C4-2B (cell line): ENCODE results near the gene ABCD3.

Experiments
- ZFX ChIP-seq: fragments of 450-650 bp; IDR thresholded peaks from 2 replicates; pipeline ENCODE4 v1.6.1; 2017
- TF ChIP-seq, protein P1 (sequence below): fragments of 450-650 bp; conservative IDR thresholded peaks from 2 replicates; pipeline ENCODE4 v1.5.1; 2017; ENCODE audit warnings: mild to moderate bottlenecking

- TF ChIP-seq, protein P1, sequence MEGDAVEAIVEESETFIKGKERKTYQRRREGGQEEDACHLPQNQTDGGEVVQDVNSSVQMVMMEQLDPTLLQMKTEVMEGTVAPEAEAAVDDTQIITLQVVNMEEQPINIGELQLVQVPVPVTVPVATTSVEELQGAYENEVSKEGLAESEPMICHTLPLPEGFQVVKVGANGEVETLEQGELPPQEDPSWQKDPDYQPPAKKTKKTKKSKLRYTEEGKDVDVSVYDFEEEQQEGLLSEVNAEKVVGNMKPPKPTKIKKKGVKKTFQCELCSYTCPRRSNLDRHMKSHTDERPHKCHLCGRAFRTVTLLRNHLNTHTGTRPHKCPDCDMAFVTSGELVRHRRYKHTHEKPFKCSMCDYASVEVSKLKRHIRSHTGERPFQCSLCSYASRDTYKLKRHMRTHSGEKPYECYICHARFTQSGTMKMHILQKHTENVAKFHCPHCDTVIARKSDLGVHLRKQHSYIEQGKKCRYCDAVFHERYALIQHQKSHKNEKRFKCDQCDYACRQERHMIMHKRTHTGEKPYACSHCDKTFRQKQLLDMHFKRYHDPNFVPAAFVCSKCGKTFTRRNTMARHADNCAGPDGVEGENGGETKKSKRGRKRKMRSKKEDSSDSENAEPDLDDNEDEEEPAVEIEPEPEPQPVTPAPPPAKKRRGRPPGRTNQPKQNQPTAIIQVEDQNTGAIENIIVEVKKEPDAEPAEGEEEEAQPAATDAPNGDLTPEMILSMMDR = no peak
- TF ChIP-seq ZFX = no peak
These were observed 142.1 kb downstream of the ABCD3 start for GRCh38 chr1:94560333-94560732.
